ENCODE results near the gene CCP110.
"Not testable (repeated sequence)": the region's sequence is repeated elsewhere in the genome, so short reads cannot be mapped to it uniquely, and the experiment has no call there.

Gene CCP110

GRCh38 chr16:19513377-19514053 is 10.2 kb upstream of the CCP110 start:
- DNase-seq = no peak

GRCh38 chr16:19515757-19516156 is 8.0 kb upstream of the CCP110 start:
- DNase-seq = no peak

- DNase-seq = no peak
Observed at GRCh38 chr16:19517424-19518089, 6.2 kb upstream of the CCP110 start.

- no peak for DNase-seq
Observed at GRCh38 chr16:19518388-19518787, 5.4 kb upstream of the CCP110 start.

GRCh38 chr16:19520861-19521331 is 2.8 kb upstream of the CCP110 start:
- DNase-seq = peak; percentile 39

GRCh38 chr16:19521471-19522396 is 2.0 kb upstream of the CCP110 start, which contains the start of gene GDE1:
GDE1 (minus strand) TSS chr16:19522098; CDS start chr16:19521964, 134 bp downstream.
- peak; percentile 97 for DNase-seq

GRCh38 chr16:19522397-19522732 is 1.4 kb upstream of the CCP110 start:
- DNase-seq = no peak

- no peak for DNase-seq
Observed at GRCh38 chr16:19522760-19523159, 982 bp upstream of the CCP110 start.

GRCh38 chr16:19523184-19523558 is 571 bp upstream of the CCP110 start:
- no peak for DNase-seq

GRCh38 chr16:19524356-19524615 is 544 bp downstream of the CCP110 start:
- DNase-seq = no peak

- DNase-seq = no peak
Observed at GRCh38 chr16:19524616-19525384, 1.1 kb downstream of the CCP110 start.

GRCh38 chr16:19525385-19525723 is 1.6 kb downstream of the CCP110 start:
- DNase-seq = no peak

- DNase-seq = no peak
Observed at GRCh38 chr16:19527161-19527560, 3.4 kb downstream of the CCP110 start.

GRCh38 chr16:19528666-19529065 is 4.9 kb downstream of the CCP110 start:
- DNase-seq = no peak

GRCh38 chr16:19532601-19533000 is 8.9 kb downstream of the CCP110 start:
- no peak for DNase-seq

GRCh38 chr16:19540241-19540970 is 16.7 kb downstream of the CCP110 start:
- DNase-seq = no peak

GRCh38 chr16:19542138-19542821 is 18.5 kb downstream of the CCP110 start:
- no peak for DNase-seq

- DNase-seq = not testable (repeated sequence)
Observed at GRCh38 chr16:19543278-19543996, 19.7 kb downstream of the CCP110 start.

- DNase-seq = no peak
Observed at GRCh38 chr16:19548144-19548543, 24.4 kb downstream of the CCP110 start.

GRCh38 chr16:19549673-19550072 is 25.9 kb downstream of the CCP110 start:
- no peak for DNase-seq
